HL-60 (cell line): ENCODE results near the gene SYCE1L.
A peak's percentile ranks its signal among the peaks of the same experiment; 100 is the strongest.

Experiments used
- DNase-seq, 2 experiments: peaks; one replicate each; pipeline ENCODE4 v3.0.0-alpha.2; 2010 to 2020; ENCODE audit warnings: low read depth in 1 of 2, low spot score in 1 of 2
- H3K27ac ChIP-seq: fragments of 250-450 bp; sonication (Bioruptor Pico); replicated peaks from 2 replicates; pipeline ENCODE4 v1.5.1; 2020; ENCODE audit warnings: mild to moderate bottlenecking, moderate library complexity
- H3K27me3 ChIP-seq: fragments of 250-450 bp; sonication (Bioruptor Pico); 2 replicates; pipeline ENCODE4 v1.5.1; 2021; ENCODE audit warnings: mild to moderate bottlenecking, moderate library complexity; ENCODE audit not compliant: insufficient read depth, poor library complexity, severe bottlenecking
- H3K4me3 ChIP-seq: replicated peaks from 2 replicates; pipeline ENCODE4 v1.5.1; 2011; ENCODE audit warnings: mild to moderate bottlenecking, control low read depth, low read length; ENCODE audit not compliant: insufficient read depth
- GABPA ChIP-seq: IDR thresholded peaks from 2 replicates; pipeline ENCODE4 v1.6.1; 2012; ENCODE audit warnings: low read depth
- POLR2AphosphoS5 ChIP-seq: IDR thresholded peaks from 2 replicates; pipeline ENCODE4 v1.6.1; 2012; ENCODE audit warnings: low read depth
- SPI1 ChIP-seq: IDR thresholded peaks from 2 replicates; pipeline ENCODE4 v1.6.1; 2012; ENCODE audit warnings: low read depth, mild to moderate bottlenecking, borderline replicate concordance
- TF ChIP-seq, protein P1 (sequence below): IDR thresholded peaks from 2 replicates; pipeline ENCODE4 v1.6.1; 2012; ENCODE audit warnings: low read depth; ENCODE audit not compliant: insufficient replicate concordance
- TF ChIP-seq, protein P2 (sequence below): IDR thresholded peaks from one replicate; pipeline ENCODE4 v1.5.1; 2011; ENCODE audit warnings: low read length, control low read depth, inconsistent platforms; ENCODE audit not compliant: insufficient read depth

SYCE1L gene

DNA sequence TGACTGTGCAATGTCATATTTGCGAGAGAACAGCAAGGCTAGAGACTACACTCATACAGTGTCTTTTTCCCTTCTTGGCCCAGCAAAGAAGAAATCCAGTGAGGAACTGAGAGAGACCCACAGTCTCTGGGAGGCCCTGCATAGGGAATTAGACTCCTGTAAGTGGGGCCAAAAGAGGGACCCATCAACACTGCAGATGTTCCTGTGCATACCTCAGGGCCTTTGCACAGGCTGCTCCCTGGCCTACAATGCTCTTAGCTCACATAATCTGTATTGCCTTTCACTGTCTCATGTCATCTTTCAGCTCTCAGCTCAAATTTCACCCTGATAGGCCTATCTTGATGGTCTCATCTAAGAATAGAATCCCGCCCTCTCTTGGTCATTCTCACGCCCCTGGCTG, 9.2 kb downstream of the SYCE1L start:
- TF ChIP-seq, protein P1, sequence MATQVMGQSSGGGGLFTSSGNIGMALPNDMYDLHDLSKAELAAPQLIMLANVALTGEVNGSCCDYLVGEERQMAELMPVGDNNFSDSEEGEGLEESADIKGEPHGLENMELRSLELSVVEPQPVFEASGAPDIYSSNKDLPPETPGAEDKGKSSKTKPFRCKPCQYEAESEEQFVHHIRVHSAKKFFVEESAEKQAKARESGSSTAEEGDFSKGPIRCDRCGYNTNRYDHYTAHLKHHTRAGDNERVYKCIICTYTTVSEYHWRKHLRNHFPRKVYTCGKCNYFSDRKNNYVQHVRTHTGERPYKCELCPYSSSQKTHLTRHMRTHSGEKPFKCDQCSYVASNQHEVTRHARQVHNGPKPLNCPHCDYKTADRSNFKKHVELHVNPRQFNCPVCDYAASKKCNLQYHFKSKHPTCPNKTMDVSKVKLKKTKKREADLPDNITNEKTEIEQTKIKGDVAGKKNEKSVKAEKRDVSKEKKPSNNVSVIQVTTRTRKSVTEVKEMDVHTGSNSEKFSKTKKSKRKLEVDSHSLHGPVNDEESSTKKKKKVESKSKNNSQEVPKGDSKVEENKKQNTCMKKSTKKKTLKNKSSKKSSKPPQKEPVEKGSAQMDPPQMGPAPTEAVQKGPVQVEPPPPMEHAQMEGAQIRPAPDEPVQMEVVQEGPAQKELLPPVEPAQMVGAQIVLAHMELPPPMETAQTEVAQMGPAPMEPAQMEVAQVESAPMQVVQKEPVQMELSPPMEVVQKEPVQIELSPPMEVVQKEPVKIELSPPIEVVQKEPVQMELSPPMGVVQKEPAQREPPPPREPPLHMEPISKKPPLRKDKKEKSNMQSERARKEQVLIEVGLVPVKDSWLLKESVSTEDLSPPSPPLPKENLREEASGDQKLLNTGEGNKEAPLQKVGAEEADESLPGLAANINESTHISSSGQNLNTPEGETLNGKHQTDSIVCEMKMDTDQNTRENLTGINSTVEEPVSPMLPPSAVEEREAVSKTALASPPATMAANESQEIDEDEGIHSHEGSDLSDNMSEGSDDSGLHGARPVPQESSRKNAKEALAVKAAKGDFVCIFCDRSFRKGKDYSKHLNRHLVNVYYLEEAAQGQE, result no peak
- TF ChIP-seq GABPA, result no peak
- no peak for TF ChIP-seq SPI1
- TF ChIP-seq POLR2AphosphoS5, result no peak
- TF ChIP-seq, protein P2, sequence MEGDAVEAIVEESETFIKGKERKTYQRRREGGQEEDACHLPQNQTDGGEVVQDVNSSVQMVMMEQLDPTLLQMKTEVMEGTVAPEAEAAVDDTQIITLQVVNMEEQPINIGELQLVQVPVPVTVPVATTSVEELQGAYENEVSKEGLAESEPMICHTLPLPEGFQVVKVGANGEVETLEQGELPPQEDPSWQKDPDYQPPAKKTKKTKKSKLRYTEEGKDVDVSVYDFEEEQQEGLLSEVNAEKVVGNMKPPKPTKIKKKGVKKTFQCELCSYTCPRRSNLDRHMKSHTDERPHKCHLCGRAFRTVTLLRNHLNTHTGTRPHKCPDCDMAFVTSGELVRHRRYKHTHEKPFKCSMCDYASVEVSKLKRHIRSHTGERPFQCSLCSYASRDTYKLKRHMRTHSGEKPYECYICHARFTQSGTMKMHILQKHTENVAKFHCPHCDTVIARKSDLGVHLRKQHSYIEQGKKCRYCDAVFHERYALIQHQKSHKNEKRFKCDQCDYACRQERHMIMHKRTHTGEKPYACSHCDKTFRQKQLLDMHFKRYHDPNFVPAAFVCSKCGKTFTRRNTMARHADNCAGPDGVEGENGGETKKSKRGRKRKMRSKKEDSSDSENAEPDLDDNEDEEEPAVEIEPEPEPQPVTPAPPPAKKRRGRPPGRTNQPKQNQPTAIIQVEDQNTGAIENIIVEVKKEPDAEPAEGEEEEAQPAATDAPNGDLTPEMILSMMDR, result no peak
- Histone ChIP-seq H3K27me3 (peaks cover 16% of the 10 kb centered on the region), H3K4me3 (no peak overlapping the region), H3K27ac (no peak overlapping the region)
- no peak for DNase-seq

DNA sequence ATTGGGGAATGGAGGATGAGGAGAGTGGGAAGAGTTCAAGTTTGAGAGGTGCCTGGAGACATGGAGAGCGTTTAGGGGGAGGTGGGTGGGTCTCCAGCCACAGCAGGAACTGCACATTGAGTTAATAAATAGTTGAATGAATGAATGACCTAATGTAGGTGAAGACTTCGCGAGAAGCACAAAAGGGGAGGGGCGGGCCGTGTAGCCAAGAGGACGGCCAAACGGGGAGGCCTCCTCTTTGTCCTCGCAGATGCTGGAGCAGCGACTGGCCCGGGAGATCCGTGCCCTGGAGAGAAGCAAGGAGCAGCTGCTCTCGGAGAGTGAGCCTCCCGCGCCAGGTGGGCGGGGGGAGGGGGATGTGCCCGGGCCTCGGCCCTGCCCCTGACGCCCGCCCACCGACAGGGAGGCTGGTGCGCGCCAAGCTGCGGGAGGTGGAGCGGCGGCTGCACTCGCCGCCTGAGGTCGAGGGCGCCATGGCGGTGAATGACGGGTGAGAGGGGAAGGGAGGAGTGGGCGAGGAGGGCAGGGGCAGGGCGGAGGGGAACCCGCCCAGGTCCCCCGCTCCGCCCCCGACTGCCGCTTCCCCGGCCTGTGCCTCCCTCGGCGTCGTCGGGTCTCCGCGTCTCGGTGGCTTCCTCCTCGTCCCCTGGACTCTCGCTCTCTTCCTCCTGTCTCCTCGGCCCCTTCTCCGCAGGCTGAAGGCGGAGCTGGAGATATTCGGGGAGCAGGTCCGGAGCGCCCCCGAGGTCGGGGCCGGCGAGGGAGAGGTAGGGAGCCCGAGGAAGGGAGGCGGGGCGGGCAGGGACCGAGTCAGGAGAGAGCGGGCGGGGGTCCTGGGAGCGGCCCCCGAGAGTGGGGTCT, 12.9 kb downstream of the SYCE1L start:
- TF ChIP-seq, protein P2, result no peak
- no peak for TF ChIP-seq SPI1
- TF ChIP-seq POLR2AphosphoS5, result no peak
- no peak for TF ChIP-seq GABPA
- TF ChIP-seq, protein P1, result no peak
- Histone ChIP-seq H3K4me3 (peak overlapping the region; percentile 25), H3K27ac (no peak overlapping the region), H3K27me3 (peaks cover 16% of the 10 kb centered on the region)
- DNase-seq, result peak in 1 of 2 experiments; percentile 12

DNA sequence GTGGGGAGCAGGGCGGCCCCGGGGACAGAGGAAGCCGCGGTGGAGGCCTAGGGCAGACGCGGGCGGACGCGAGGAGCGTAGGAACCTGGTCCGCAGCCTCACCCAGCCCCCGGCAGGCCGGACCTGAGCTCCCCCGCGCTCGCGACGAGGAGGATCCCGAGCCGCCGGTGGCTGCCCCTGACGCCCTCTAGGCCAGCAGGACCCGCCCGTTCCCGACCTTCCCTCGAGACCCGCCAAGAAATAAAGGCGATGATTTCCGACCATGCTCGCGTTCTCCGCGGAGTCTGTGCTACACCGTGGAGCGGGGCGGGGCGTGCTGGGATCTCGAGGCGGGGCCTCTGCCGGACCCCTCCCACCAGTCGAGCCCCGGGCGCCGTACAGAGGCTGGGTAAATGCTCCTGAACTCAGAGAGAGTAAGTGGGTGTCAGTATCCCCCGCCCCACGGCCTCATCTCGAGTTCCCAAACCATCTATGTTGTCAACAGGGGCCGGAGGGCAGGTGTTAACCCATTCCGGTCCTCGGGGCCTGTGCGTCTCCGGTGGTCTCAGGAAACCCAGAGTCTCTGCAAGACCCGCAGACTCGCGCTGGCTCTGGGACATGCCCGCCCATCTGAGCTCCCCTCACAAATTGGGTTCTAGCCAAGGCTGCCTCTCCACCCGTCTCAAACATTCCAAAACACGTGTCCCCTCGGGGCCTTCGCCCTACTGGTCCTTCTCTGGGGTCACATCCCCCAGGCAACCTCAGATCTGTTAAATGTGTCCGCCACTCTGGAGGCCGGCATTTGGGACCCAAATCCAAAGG, 13.7 kb downstream of the SYCE1L start:
- H3K27me3 ChIP-seq, result peaks cover 16% of the 10 kb centered on the region
- H3K4me3 ChIP-seq, result peak overlapping the region; percentile 25
- H3K27ac ChIP-seq, result no peak overlapping the region
- peak in 1 of 2 experiments; percentile 4 for DNase-seq
- TF ChIP-seq POLR2AphosphoS5 (no peak), GABPA (no peak), SPI1 (no peak)
- TF ChIP-seq, protein P2, result no peak
- TF ChIP-seq, protein P1, result no peak
